B cell (primary cell): Measurements from ENCODE around the gene NIF3L1. TPM values are rescaled to one million over a fixed set of nuclear protein-coding genes. Genes with fewer than 3 reads are reported as not detected.

Source experiments
- ATAC-seq: fragments of 200-7000 bp; cut with Tn5 transposase; one replicate; pipeline ENCODE4 v1.10.0; 2021; ENCODE audit warnings: low read depth, mild to moderate bottlenecking, moderate number of reproducible peaks, moderate library complexity
- CTCF ChIA-PET: fragments of 350-600 bp; sonication (Branson Sonifier 250); formaldehyde crosslinking; loops from one replicate; lab custom pipeline; 2021; ENCODE audit warnings: antibody characterized with exemption, inconsistent platforms; lab: Charles Lee
- POLR2A ChIA-PET: fragments of 350-600 bp; sonication (Branson Sonifier 250); formaldehyde crosslinking; loops from one replicate; lab custom pipeline; 2021; ENCODE audit warnings: antibody characterized with exemption; lab: Charles Lee
- DNase-seq: peaks from one replicate; pipeline ENCODE4 v3.0.0; 2013
- H2AFZ ChIP-seq: 2 replicates; pipeline ENCODE4 v1.6.1; 2012; ENCODE audit warnings: mild to moderate bottlenecking, low read depth, low read length; ENCODE audit not compliant: insufficient read depth, poor library complexity, severe bottlenecking
- H3K27ac ChIP-seq, 2 donors: 1 replicate in 1 of 2; 2 replicates in 1 of 2; pipeline ENCODE4 v1.5.1; 2012 to 2013; ENCODE audit warnings: low read length in 2 of 2, mild to moderate bottlenecking in 2 of 2, moderate library complexity in 1 of 2
- H3K27me3 ChIP-seq, 4 experiments: fragments of 200-600 bp in 1 of 4; sonication (generic) in 1 of 4; replicated peaks in 1 of 4; 1 replicate in 2 of 4; 2 replicates in 2 of 4; pipeline versions ENCODE4 v1.6.1 to v1.7.0; 2013 to 2016; ENCODE audit warnings: low read length in 3 of 4, mild to moderate bottlenecking in 2 of 4, mixed read lengths in 1 of 4, moderate library complexity in 1 of 4; ENCODE audit not compliant: insufficient read depth in 4 of 4, control insufficient read depth in 3 of 4; ENCODE audit errors: control extremely low read depth in 1 of 4
- H3K36me3 ChIP-seq, 2 experiments: replicated peaks in 1 of 2; 1 replicate in 1 of 2; 2 replicates in 1 of 2; pipeline versions ENCODE4 v1.6.1 to v1.7.1; 2013; ENCODE audit warnings: low read length in 1 of 2; ENCODE audit not compliant: insufficient read depth in 2 of 2, control insufficient read depth in 1 of 2; ENCODE audit errors: control extremely low read depth in 1 of 2, extremely low read depth in 1 of 2
- H3K4me1 ChIP-seq, 2 donors: fragments of 200-600 bp in 1 of 2; sonication (generic) in 1 of 2; 1 replicate in 1 of 2; 2 replicates in 1 of 2; pipeline versions ENCODE4 v1.5.1 to v1.6.1; 2013 to 2017; ENCODE audit warnings: low read length in 2 of 2; ENCODE audit not compliant: control insufficient read depth in 2 of 2, insufficient read depth in 2 of 2
- H3K4me2 ChIP-seq: replicated peaks from 2 replicates; pipeline ENCODE3; 2012; ENCODE audit warnings: mild to moderate bottlenecking, low read depth, low read length; ENCODE audit not compliant: poor library complexity, severe bottlenecking
- H3K4me3 ChIP-seq, 5 experiments: fragments of 200-600 bp in 1 of 5; sonication (generic) in 1 of 5; 1 replicate in 3 of 5; 2 replicates in 2 of 5; pipeline versions ENCODE4 v1.5.1 to v1.7.0; 2011 to 2016; ENCODE audit warnings: low read length in 4 of 5, mild to moderate bottlenecking in 4 of 5, low read depth in 2 of 5, control low read depth in 1 of 5, moderate library complexity in 1 of 5; ENCODE audit not compliant: insufficient read depth in 1 of 5; ENCODE audit errors: control extremely low read depth in 1 of 5, extremely low read depth in 1 of 5
- H3K79me2 ChIP-seq: fragments of 200-600 bp; sonication (generic); one replicate; pipeline ENCODE4 v1.6.0; 2016; ENCODE audit warnings: low read length; ENCODE audit not compliant: control insufficient read depth, insufficient read depth
- H3K9ac ChIP-seq: fragments of 200-600 bp; sonication (generic); 2 replicates; pipeline ENCODE4 v1.6.1; 2017; ENCODE audit warnings: mild to moderate bottlenecking, low read length, moderate library complexity
- H3K9me3 ChIP-seq, 3 donors: one replicate each; pipeline versions ENCODE4 v1.6.1 to v1.7.1; 2013; ENCODE audit warnings: low read length in 2 of 3; ENCODE audit not compliant: control insufficient read depth in 2 of 3, insufficient read depth in 1 of 3; ENCODE audit errors: control extremely low read depth in 1 of 3
- H4K20me1 ChIP-seq: 2 replicates; pipeline ENCODE4 v1.6.0; 2012; ENCODE audit warnings: mild to moderate bottlenecking, low read length; ENCODE audit not compliant: insufficient read depth, control insufficient read depth, poor library complexity, severe bottlenecking
- H3K27ac Mint-ChIP-seq: one replicate; pipeline ENCODE4 v1.8.0; 2021; ENCODE audit warnings: mixed read lengths
- H3K27me3 Mint-ChIP-seq: one replicate; pipeline ENCODE4 v1.8.0; 2021; ENCODE audit warnings: mixed read lengths
- H3K4me1 Mint-ChIP-seq: one replicate; pipeline ENCODE4 v1.8.0; 2021; ENCODE audit warnings: mixed read lengths
- H3K4me3 Mint-ChIP-seq: one replicate; pipeline ENCODE4 v1.8.0; 2021; ENCODE audit warnings: mixed read lengths
- H3K9me3 Mint-ChIP-seq: one replicate; pipeline ENCODE4 v1.8.0; 2022; ENCODE audit warnings: mixed read lengths; ENCODE audit not compliant: insufficient read depth
- CTCF ChIP-seq: fragments of 200-600 bp; IDR thresholded peaks from one replicate; pipeline ENCODE4 v1.8.0; 2022; ENCODE audit warnings: antibody characterized with exemption, mild to moderate bottlenecking
- EZH2 ChIP-seq: IDR thresholded peaks from 2 replicates; pipeline ENCODE4 v1.6.1; 2012; ENCODE audit warnings: borderline replicate concordance, low read depth, mild to moderate bottlenecking, moderate library complexity, low read length; ENCODE audit not compliant: insufficient read depth, poor library complexity, severe bottlenecking
- WGBS: methylation state at CpG from one replicate; pipeline ENCODE4 v1.1.5; 2013; ENCODE audit warnings: missing lambda C conversion rate; ENCODE audit not compliant: insufficient coverage; 5-methylcytosine and 5-hydroxymethylcytosine counted together
- intact Hi-C: fragments of 100-400 bp; cut with micrococcal nuclease; formaldehyde crosslinking; loops from one replicate; pipeline ENCODE4 v1.10.0; 2022
- polyA plus RNA-seq: library from polyadenylated mRNA; depleted of rRNA; stranded (reverse); fragments of >200 nt; gene quantifications from 2 replicates; pipeline ENCODE4 v1.2.3, GENCODE V29; 2012
- total RNA-seq, 2 donors: library from RNA; stranded (reverse); fragments of 120-200 nt in 1 of 2; gene quantifications; 1 replicate in 1 of 2; 2 replicates in 1 of 2; pipeline versions ENCODE4 v1.2.3 to v1.2.4, GENCODE V29; 2013 to 2022

The NIF3L1 gene
- total and polyA plus RNA-seq, 2 donors (not counting 1 experiment from before 2014, with no cell fraction given): 22.6 to 26.7 TPM

- WGBS: 93% methylated on average over 4 of the region's 6 CpGs
Observed at GRCh38 chr2:200873560-200873959, 15.6 kb upstream of the NIF3L1 start.

GRCh38 chr2:200877443-200877842 lies 11.7 kb upstream of the NIF3L1 start:
- Histone ChIP-seq H3K27ac (no peak overlapping the region), H3K4me2 (no peak overlapping the region), H3K4me1 (no peaks in the 10 kb centered on the region), H4K20me1 (no peaks in the 10 kb centered on the region), H3K79me2 (peaks cover 16% of the 10 kb centered on the region), H3K36me3 (peaks cover 6 to 76% of the 10 kb centered on the region in 2 experiments), H3K27me3 (no peaks in the 10 kb centered on the region), H3K9ac (no peak overlapping the region), H3K4me3 (no peak overlapping the region), H2AFZ (no peak overlapping the region), H3K9me3 (no peaks in the 10 kb centered on the region)
- ChIA-PET CTCF (no interaction called here), POLR2A (interaction anchor here (0.7 kb wide), 1 partner anchor 114 kb away, joined by 3 read pairs; no protein-coding TSS in a partner anchor)
- no peak overlapping the region for H3K4me3 Mint-ChIP-seq
- DNase-seq (no peak), ATAC-seq (no peak)
- no peaks in the 10 kb centered on the region for H3K27me3 Mint-ChIP-seq
- no peak overlapping the region for H3K27ac Mint-ChIP-seq
- no peak for TF ChIP-seq CTCF
- TF ChIP-seq EZH2: no peak
- intact Hi-C loops: no loop called here
- H3K9me3 Mint-ChIP-seq: no peaks in the 10 kb centered on the region
- no peaks in the 10 kb centered on the region for H3K4me1 Mint-ChIP-seq

More at GRCh38 chr2:200873560-200873959, 15.6 kb upstream of the NIF3L1 start:
- POLR2A ChIA-PET: no interaction called here
- DNase-seq: no peak
- Mint-ChIP-seq H3K27ac (no peak overlapping the region), H3K4me3 (no peak overlapping the region), H3K4me1 (no peaks in the 10 kb centered on the region), H3K9me3 (no peaks in the 10 kb centered on the region), H3K27me3 (no peaks in the 10 kb centered on the region)
- Histone ChIP-seq H2AFZ (no peak overlapping the region), H3K27me3 (no peaks in the 10 kb centered on the region), H3K4me2 (no peak overlapping the region), H3K27ac (no peak overlapping the region), H3K79me2 (peaks cover 6% of the 10 kb centered on the region), H3K4me1 (no peaks in the 10 kb centered on the region), H3K9ac (no peak overlapping the region), H4K20me1 (no peaks in the 10 kb centered on the region), H3K9me3 (no peaks in the 10 kb centered on the region), H3K36me3 (peaks cover 9 to 61% of the 10 kb centered on the region in 2 experiments), H3K4me3 (no peak overlapping the region)
- intact Hi-C loops: no loop called here
- no peak for TF ChIP-seq EZH2
- no peak for TF ChIP-seq CTCF
- CTCF ChIA-PET: no interaction called here
- no peak for ATAC-seq
